HG02623 (cell line): Measurements from ENCODE around the gene CSGALNACT2.
"Not testable (repeated sequence)": the region's sequence is repeated elsewhere in the genome, so short reads cannot be mapped to it uniquely, and the experiment has no call there.

Experiments
- ATAC-seq: cut with Tn5 transposase; IDR thresholded peaks from one replicate; pipeline ENCODE4 v1.9.1; 2021; ENCODE audit warnings: moderate library complexity; ENCODE audit not compliant: unreplicated experiment

CSGALNACT2 gene

GRCh38 chr10:43211431-43212042, 73.3 kb downstream of the CSGALNACT2 start:
- ATAC-seq, result no peak

- ATAC-seq, result no peak
These were observed 73.9 kb downstream of the CSGALNACT2 start for GRCh38 chr10:43212043-43212721.

GRCh38 chr10:43214071-43214955, 76.1 kb downstream of the CSGALNACT2 start:
- no peak for ATAC-seq

- no peak for ATAC-seq
These were observed 76.8 kb downstream of the CSGALNACT2 start for GRCh38 chr10:43214956-43215561.

GRCh38 chr10:43215758-43216455, 77.7 kb downstream of the CSGALNACT2 start:
- no peak for ATAC-seq

GRCh38 chr10:43216931-43217562, 78.8 kb downstream of the CSGALNACT2 start:
- ATAC-seq, result no peak

GRCh38 chr10:43217563-43218205, 79.4 kb downstream of the CSGALNACT2 start:
- ATAC-seq, result no peak

GRCh38 chr10:43218206-43218950, 80.1 kb downstream of the CSGALNACT2 start:
- no peak for ATAC-seq

GRCh38 chr10:43218951-43219837, 80.9 kb downstream of the CSGALNACT2 start:
- ATAC-seq, result no peak

GRCh38 chr10:43219848-43220247, 81.6 kb downstream of the CSGALNACT2 start:
- no peak for ATAC-seq

GRCh38 chr10:43220251-43220650, 82.0 kb downstream of the CSGALNACT2 start:
- ATAC-seq, result not testable (repeated sequence)

GRCh38 chr10:43220657-43221418, 82.6 kb downstream of the CSGALNACT2 start:
- ATAC-seq, result no peak

- ATAC-seq, result no peak
These were observed 83.4 kb downstream of the CSGALNACT2 start for GRCh38 chr10:43221419-43222209.

GRCh38 chr10:43222210-43222720, 84.0 kb downstream of the CSGALNACT2 start:
- ATAC-seq, result no peak

- no peak for ATAC-seq
These were observed 84.8 kb downstream of the CSGALNACT2 start for GRCh38 chr10:43223056-43223455.

- no peak for ATAC-seq
These were observed 86.1 kb downstream of the CSGALNACT2 start for GRCh38 chr10:43224321-43224720.
